ENCODE results near the gene PLEKHG3. TPM values are rescaled to one million over a fixed set of nuclear protein-coding genes. Genes with fewer than 3 reads are reported as not detected.
"Not testable (repeated sequence)": the region's sequence is repeated elsewhere in the genome, so short reads cannot be mapped to it uniquely, and the experiment has no call there.

Gene PLEKHG3
- total and polyA plus RNA-seq, 4 donors = 32.1 to 53.9 (median 42.2) TPM

DNA sequence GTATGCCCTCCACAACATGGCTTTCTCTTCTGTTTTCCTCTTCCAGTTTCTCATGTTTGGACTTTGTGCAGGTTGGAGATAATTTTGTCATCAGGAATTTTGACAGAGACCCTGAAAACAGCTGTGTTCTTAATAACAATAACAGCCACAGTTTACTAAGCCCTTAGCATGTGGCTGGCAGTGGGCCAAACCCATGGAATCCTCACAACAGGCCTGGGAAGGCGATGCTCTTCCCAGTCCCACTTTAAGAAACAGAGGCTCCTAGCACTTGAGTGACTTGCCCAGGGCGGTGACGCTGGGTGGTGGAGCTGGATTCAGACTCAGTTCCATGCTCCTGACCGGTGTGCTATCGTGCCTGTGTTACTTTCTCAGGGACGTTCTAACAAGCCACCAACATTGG, 20.1 kb upstream of the PLEKHG3 start:
- H3K9me3 ChIP-seq (ENCODE audit: control insufficient read depth, insufficient read depth, low read length) = no peaks in the 10 kb centered on the region
- H3K4me3 ChIP-seq (ENCODE audit: low read depth, low read length) = no peak overlapping the region
- H3K27me3 ChIP-seq (ENCODE audit: control insufficient read depth, insufficient read depth, low read length) = no peaks in the 10 kb centered on the region
- no peak for DNase-seq (ENCODE audit: low read depth in 4 of 6, low spot score in 6 of 6)
- peaks cover 53% of the 10 kb centered on the region for H3K4me1 ChIP-seq (ENCODE audit: control insufficient read depth, insufficient read depth, low read length)
- H3K27ac ChIP-seq (ENCODE audit: low read depth, low read length) = peak overlapping the region; percentile 85
- H3K36me3 ChIP-seq (ENCODE audit: control insufficient read depth, insufficient read depth, low read length) = no peaks in the 10 kb centered on the region
- WGBS (ENCODE audit: insufficient coverage) = 88% methylated on average over 6 of the region's 6 CpGs

DNA sequence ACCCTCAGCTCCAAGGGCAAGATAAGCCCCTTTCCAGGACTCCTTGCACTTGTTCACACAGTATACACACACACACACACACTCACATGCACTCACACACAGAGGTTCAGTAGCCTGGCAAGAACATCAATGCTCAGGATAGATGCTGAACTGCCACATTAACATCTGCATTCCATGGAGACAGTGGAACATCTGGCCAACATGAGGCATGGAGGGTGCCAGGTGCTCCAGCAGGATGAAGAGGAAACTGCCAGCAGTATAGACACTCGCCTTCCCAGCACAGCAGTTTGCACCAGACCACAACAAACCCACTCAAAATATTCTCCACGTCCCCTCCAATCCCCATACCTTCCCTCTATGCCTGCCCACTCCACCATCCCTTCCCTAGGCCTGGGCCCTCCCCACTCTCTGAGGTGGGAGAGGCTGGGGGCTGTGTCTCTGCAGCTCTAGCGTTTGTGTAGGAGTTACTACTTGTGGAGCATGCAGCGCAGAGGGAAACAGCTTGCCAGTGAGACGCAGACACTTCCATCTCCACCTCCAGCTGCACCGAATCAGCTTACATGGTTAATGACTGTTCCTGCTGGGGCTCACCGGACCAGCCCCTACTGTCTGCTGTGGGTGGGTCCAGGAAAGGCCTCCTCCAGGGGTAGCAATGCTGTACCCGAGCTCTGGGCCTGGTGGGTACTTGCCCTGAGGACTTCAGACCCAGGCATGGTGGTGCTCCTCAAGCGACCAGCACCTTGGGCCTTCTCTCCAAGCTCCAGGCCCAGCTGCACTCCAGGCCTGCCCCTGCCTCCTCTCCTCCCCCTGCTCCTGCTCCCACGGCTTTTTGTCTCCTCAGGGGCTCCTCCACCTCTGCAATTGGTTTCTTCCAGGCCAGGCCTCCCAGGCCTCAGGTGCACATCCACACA, 18.6 kb upstream of the PLEKHG3 start:
- Histone ChIP-seq H3K27me3 (ENCODE audit: control insufficient read depth, insufficient read depth, low read length) (no peaks in the 10 kb centered on the region), H3K36me3 (ENCODE audit: control insufficient read depth, insufficient read depth, low read length) (no peaks in the 10 kb centered on the region), H3K4me3 (ENCODE audit: low read depth, low read length) (no peak overlapping the region), H3K9me3 (ENCODE audit: control insufficient read depth, insufficient read depth, low read length) (no peaks in the 10 kb centered on the region), H3K27ac (ENCODE audit: low read depth, low read length) (peak overlapping the region; percentile 22), H3K4me1 (ENCODE audit: control insufficient read depth, insufficient read depth, low read length) (peaks cover 47% of the 10 kb centered on the region)
- 45% methylated on average over 5 of the region's 10 CpGs for WGBS (ENCODE audit: insufficient coverage)
- peak in 1 of 6 donors; percentile 67 for DNase-seq (ENCODE audit: low read depth in 4 of 6, low spot score in 6 of 6)

DNA sequence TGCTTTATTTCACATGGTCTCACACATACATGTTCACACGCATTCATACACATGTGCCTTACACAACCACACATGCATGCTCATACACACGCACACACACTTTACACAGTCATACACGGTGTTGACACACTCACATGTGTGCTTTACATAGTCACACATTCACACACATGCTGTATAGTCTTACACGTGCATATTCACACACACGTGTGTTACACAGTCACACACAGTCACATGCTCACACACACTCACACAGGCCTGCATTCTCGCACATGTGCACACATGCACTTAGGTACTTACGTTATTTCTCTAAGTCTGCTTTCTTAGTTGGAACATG, 18.0 kb upstream of the PLEKHG3 start:
- Histone ChIP-seq H3K36me3 (ENCODE audit: control insufficient read depth, insufficient read depth, low read length) (no peaks in the 10 kb centered on the region), H3K4me3 (ENCODE audit: low read depth, low read length) (no peak overlapping the region), H3K27me3 (ENCODE audit: control insufficient read depth, insufficient read depth, low read length) (no peaks in the 10 kb centered on the region), H3K27ac (ENCODE audit: low read depth, low read length) (no peak overlapping the region), H3K9me3 (ENCODE audit: control insufficient read depth, insufficient read depth, low read length) (no peaks in the 10 kb centered on the region), H3K4me1 (ENCODE audit: control insufficient read depth, insufficient read depth, low read length) (peaks cover 41% of the 10 kb centered on the region)
- 73% methylated on average over 4 of the region's 7 CpGs for WGBS (ENCODE audit: insufficient coverage)
- DNase-seq (ENCODE audit: low read depth in 4 of 6, low spot score in 6 of 6) = no peak

GRCh38 chr14:64688031-64688430, 16.2 kb upstream of the PLEKHG3 start:
- no peak overlapping the region for H3K27ac ChIP-seq (ENCODE audit: low read depth, low read length)
- no peaks in the 10 kb centered on the region for H3K27me3 ChIP-seq (ENCODE audit: control insufficient read depth, insufficient read depth, low read length)
- no peaks in the 10 kb centered on the region for H3K9me3 ChIP-seq (ENCODE audit: control insufficient read depth, insufficient read depth, low read length)
- no peaks in the 10 kb centered on the region for H3K36me3 ChIP-seq (ENCODE audit: control insufficient read depth, insufficient read depth, low read length)
- 67% methylated on average over 1 of the region's 2 CpGs for WGBS (ENCODE audit: insufficient coverage)
- no peak for DNase-seq (ENCODE audit: low read depth in 4 of 6, low spot score in 6 of 6)
- H3K4me3 ChIP-seq (ENCODE audit: low read depth, low read length) = no peak overlapping the region
- peaks cover 30% of the 10 kb centered on the region for H3K4me1 ChIP-seq (ENCODE audit: control insufficient read depth, insufficient read depth, low read length)

GRCh38 chr14:64688811-64689281, 15.4 kb upstream of the PLEKHG3 start:
- H3K36me3 ChIP-seq (ENCODE audit: control insufficient read depth, insufficient read depth, low read length) = no peaks in the 10 kb centered on the region
- DNase-seq (ENCODE audit: low read depth in 4 of 6, low spot score in 6 of 6) = no peak
- H3K4me1 ChIP-seq (ENCODE audit: control insufficient read depth, insufficient read depth, low read length) = peaks cover 27% of the 10 kb centered on the region
- no peak overlapping the region for H3K27ac ChIP-seq (ENCODE audit: low read depth, low read length)
- 69% methylated on average over 6 of the region's 7 CpGs for WGBS (ENCODE audit: insufficient coverage)
- H3K27me3 ChIP-seq (ENCODE audit: control insufficient read depth, insufficient read depth, low read length) = no peaks in the 10 kb centered on the region
- H3K9me3 ChIP-seq (ENCODE audit: control insufficient read depth, insufficient read depth, low read length) = no peaks in the 10 kb centered on the region
- H3K4me3 ChIP-seq (ENCODE audit: low read depth, low read length) = no peak overlapping the region

DNA sequence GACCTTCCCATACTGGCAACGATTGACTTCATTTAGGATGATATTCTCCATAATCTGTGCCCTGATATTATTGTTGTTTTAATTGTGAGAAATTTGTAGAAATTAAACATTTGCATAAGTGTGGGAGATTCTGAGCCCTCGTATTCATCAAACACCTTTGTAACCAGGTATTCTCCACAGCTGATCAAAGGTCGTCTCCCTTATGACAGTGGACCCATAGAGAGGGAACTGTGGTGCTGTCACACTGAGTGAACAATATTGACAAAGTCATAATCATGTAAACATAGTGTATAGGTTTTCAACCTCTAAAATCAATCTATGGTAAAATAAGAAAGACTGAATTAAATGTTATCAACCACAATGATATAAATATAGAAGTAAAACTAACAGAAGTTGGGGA, 14.9 kb upstream of the PLEKHG3 start:
- H3K4me3 ChIP-seq (ENCODE audit: low read depth, low read length) = no peak overlapping the region
- H3K27me3 ChIP-seq (ENCODE audit: control insufficient read depth, insufficient read depth, low read length) = no peaks in the 10 kb centered on the region
- no peaks in the 10 kb centered on the region for H3K36me3 ChIP-seq (ENCODE audit: control insufficient read depth, insufficient read depth, low read length)
- H3K9me3 ChIP-seq (ENCODE audit: control insufficient read depth, insufficient read depth, low read length) = no peaks in the 10 kb centered on the region
- H3K4me1 ChIP-seq (ENCODE audit: control insufficient read depth, insufficient read depth, low read length) = peaks cover 25% of the 10 kb centered on the region
- H3K27ac ChIP-seq (ENCODE audit: low read depth, low read length) = no peak overlapping the region
- no peak for DNase-seq (ENCODE audit: low read depth in 4 of 6, low spot score in 6 of 6)
- WGBS (ENCODE audit: insufficient coverage) = no CpG with 5 or more reads among the region's 3 CpGs

DNA sequence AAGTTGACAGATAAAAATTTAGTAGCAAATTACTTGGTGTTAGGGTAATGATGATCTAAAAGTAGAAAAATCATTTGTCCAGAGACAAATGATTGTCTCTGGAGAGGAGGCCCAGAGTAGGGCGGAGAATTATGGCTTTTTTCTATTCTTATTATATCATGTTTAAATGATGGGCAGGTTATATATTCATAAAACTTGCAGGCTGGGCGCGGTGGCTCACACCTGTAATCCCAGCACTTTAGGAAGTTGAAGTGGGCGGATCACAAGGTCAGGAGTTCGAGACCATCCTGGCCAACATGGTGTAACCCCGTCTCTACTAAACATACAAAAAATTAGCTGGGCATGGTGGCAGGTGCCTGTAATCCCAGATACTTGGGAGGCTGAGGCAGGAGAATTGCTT, 13.6 kb upstream of the PLEKHG3 start:
- not testable (repeated sequence) for DNase-seq (ENCODE audit: low read depth in 4 of 6, low spot score in 6 of 6); H3K4me3 ChIP-seq (ENCODE audit: low read depth, low read length); H3K27ac ChIP-seq (ENCODE audit: low read depth, low read length); H3K27me3 ChIP-seq (ENCODE audit: control insufficient read depth, insufficient read depth, low read length); H3K36me3 ChIP-seq (ENCODE audit: control insufficient read depth, insufficient read depth, low read length); H3K9me3 ChIP-seq (ENCODE audit: control insufficient read depth, insufficient read depth, low read length)
- H3K4me1 ChIP-seq (ENCODE audit: control insufficient read depth, insufficient read depth, low read length) = peaks cover 18% of the 10 kb centered on the region
- no CpG with 5 or more reads among the region's 6 CpGs for WGBS (ENCODE audit: insufficient coverage)

GRCh38 chr14:64691376-64691775, 12.8 kb upstream of the PLEKHG3 start:
- DNase-seq (ENCODE audit: low read depth in 4 of 6, low spot score in 6 of 6) = no peak
- WGBS (ENCODE audit: insufficient coverage) = no CpG with 5 or more reads among the region's 2 CpGs
- Histone ChIP-seq H3K27me3 (ENCODE audit: control insufficient read depth, insufficient read depth, low read length) (no peaks in the 10 kb centered on the region), H3K4me1 (ENCODE audit: control insufficient read depth, insufficient read depth, low read length) (peaks cover 15% of the 10 kb centered on the region), H3K4me3 (ENCODE audit: low read depth, low read length) (no peak overlapping the region), H3K9me3 (ENCODE audit: control insufficient read depth, insufficient read depth, low read length) (no peaks in the 10 kb centered on the region), H3K27ac (ENCODE audit: low read depth, low read length) (no peak overlapping the region), H3K36me3 (ENCODE audit: control insufficient read depth, insufficient read depth, low read length) (no peaks in the 10 kb centered on the region)

GRCh38 chr14:64692189-64692985, 11.8 kb upstream of the PLEKHG3 start:
- peaks cover 17% of the 10 kb centered on the region for H3K4me1 ChIP-seq (ENCODE audit: control insufficient read depth, insufficient read depth, low read length)
- no peaks in the 10 kb centered on the region for H3K27me3 ChIP-seq (ENCODE audit: control insufficient read depth, insufficient read depth, low read length)
- no peaks in the 10 kb centered on the region for H3K9me3 ChIP-seq (ENCODE audit: control insufficient read depth, insufficient read depth, low read length)
- H3K4me3 ChIP-seq (ENCODE audit: low read depth, low read length) = no peak overlapping the region
- no peak for DNase-seq (ENCODE audit: low read depth in 4 of 6, low spot score in 6 of 6)
- H3K36me3 ChIP-seq (ENCODE audit: control insufficient read depth, insufficient read depth, low read length) = no peaks in the 10 kb centered on the region
- no peak overlapping the region for H3K27ac ChIP-seq (ENCODE audit: low read depth, low read length)
- 100% methylated on average over 1 of the region's 5 CpGs for WGBS (ENCODE audit: insufficient coverage)

Measured in spinal cord (tissue), 10 donors.